Stomach (tissue), 9 donors: ENCODE data around the gene TMEM147. TPM values are rescaled to one million over a fixed set of nuclear protein-coding genes. Genes with fewer than 3 reads are reported as not detected.

Experiments used
- DNase-seq, 2 donors: peaks; one replicate each; pipeline versions ENCODE4 v3.0.0 to v3.0.0-alpha.2; 2013 to 2019
- H3K27ac ChIP-seq, 5 donors: fragments of 200-600 bp in 4 of 5; sonication (generic) in 4 of 5; one replicate each; pipeline ENCODE4 v1.5.1; 2013 to 2019; ENCODE audit warnings: mild to moderate bottlenecking in 1 of 5, moderate library complexity in 1 of 5
- H3K27me3 ChIP-seq, 3 donors: fragments of 200-600 bp; sonication (generic); one replicate each; pipeline ENCODE4 v1.5.1; 2017 to 2019; ENCODE audit warnings: mixed run types in 1 of 3
- H3K36me3 ChIP-seq, 4 donors: fragments of 200-600 bp; sonication (generic); 1 replicate in 3 of 4; 2 replicates in 1 of 4; pipeline ENCODE4 v1.5.1; 2016 to 2019
- H3K4me1 ChIP-seq, 4 donors: fragments of 200-600 bp; sonication (generic); one replicate each; pipeline ENCODE4 v1.5.1; 2016 to 2019
- H3K4me3 ChIP-seq, 4 donors: fragments of 200-600 bp; sonication (generic) in 3 of 4; one replicate each; pipeline ENCODE4 v1.5.1; 2016 to 2019; ENCODE audit warnings: mild to moderate bottlenecking in 1 of 4
- H3K9me3 ChIP-seq, 4 donors: fragments of 200-600 bp; sonication (generic); one replicate each; pipeline ENCODE4 v1.5.1; 2016 to 2019
- EP300 ChIP-seq: sonication (generic); formaldehyde crosslinking; IDR thresholded peaks from one replicate; pipeline ENCODE4 v1.6.1; 2017; ENCODE audit warnings: antibody characterized with exemption
- POLR2A ChIP-seq, 4 donors: fragments of 450-650 bp; IDR thresholded peaks; one replicate each; pipeline ENCODE4 v1.6.1; 2016; ENCODE audit warnings: antibody characterized with exemption in 4 of 4, control low read depth in 2 of 4, mild to moderate bottlenecking in 1 of 4, moderate library complexity in 1 of 4
- POLR2AphosphoS5 ChIP-seq, 3 donors: sonication (generic); formaldehyde crosslinking; IDR thresholded peaks; one replicate each; pipeline ENCODE4 v1.6.1; 2016; ENCODE audit warnings: antibody characterized with exemption in 3 of 3
- WGBS, 5 donors: extraction: QIAGEN DNeasy Blood & Tissue Kit in 3 of 5; methylation state at CpG; one replicate each; pipeline versions ENCODE4 v1.1.5 to v1.1.7; 2013 to 2018; 5-methylcytosine and 5-hydroxymethylcytosine counted together
- intact Hi-C: fragments of 100-400 bp; cut with DNase I; formaldehyde crosslinking; loops from one replicate; pipeline ENCODE4 v1.15.1; 2023; ENCODE audit warnings: low total_unique reads
- polyA plus RNA-seq, 3 donors: library from polyadenylated mRNA; stranded (reverse); fragments of 200-250 nt; gene quantifications; one replicate each; pipeline ENCODE4 v1.2.3, GENCODE V29; 2013
- total RNA-seq, 5 donors: library from RNA; depleted of rRNA; stranded (reverse); fragments of >200 nt; gene quantifications; one replicate each; pipeline versions ENCODE4 v1.1.0 to v1.2.3, GENCODE V29; 2014 to 2016
- TF ChIP-seq, protein P1 (sequence below), 7 experiments: fragments of 450-650 bp in 4 of 7; fragments of 200-600 bp in 3 of 7; sonication (generic) in 3 of 7; IDR thresholded peaks; one replicate each; pipeline ENCODE4 v1.5.1; 2016 to 2019; ENCODE audit warnings: antibody characterized with exemption in 7 of 7, control low read depth in 2 of 7, mild to moderate bottlenecking in 1 of 7
- donor health status: healthy with polysubstance abuse.
- donor health status: Bipolar disorder and iron deficiency.
- donor health status: healthy.

Gene TMEM147
- total and polyA plus RNA-seq, 8 donors, result 7.0 to 131 (median 62.5) TPM

- Histone ChIP-seq H3K27ac (peak overlapping the region in 1 of 5 donors; percentile 7), H3K36me3 (no peaks in the 10 kb centered on the region), H3K4me3 (no peak overlapping the region), H3K4me1 (no peaks in the 10 kb centered on the region), H3K9me3 (no peaks in the 10 kb centered on the region), H3K27me3 (peaks cover 0 to 63% (median 18%) of the 10 kb centered on the region in 3 donors)
- WGBS, 5 donors, result 49 to 66% (median 56%) methylated on average over 10 to 12 of the region's 12 CpGs
- DNase-seq, result no peak
- no peak for TF ChIP-seq EP300
- TF ChIP-seq POLR2A (IDR thresholded peaks at IDR 0.05), result no peak
- TF ChIP-seq, protein P1, sequence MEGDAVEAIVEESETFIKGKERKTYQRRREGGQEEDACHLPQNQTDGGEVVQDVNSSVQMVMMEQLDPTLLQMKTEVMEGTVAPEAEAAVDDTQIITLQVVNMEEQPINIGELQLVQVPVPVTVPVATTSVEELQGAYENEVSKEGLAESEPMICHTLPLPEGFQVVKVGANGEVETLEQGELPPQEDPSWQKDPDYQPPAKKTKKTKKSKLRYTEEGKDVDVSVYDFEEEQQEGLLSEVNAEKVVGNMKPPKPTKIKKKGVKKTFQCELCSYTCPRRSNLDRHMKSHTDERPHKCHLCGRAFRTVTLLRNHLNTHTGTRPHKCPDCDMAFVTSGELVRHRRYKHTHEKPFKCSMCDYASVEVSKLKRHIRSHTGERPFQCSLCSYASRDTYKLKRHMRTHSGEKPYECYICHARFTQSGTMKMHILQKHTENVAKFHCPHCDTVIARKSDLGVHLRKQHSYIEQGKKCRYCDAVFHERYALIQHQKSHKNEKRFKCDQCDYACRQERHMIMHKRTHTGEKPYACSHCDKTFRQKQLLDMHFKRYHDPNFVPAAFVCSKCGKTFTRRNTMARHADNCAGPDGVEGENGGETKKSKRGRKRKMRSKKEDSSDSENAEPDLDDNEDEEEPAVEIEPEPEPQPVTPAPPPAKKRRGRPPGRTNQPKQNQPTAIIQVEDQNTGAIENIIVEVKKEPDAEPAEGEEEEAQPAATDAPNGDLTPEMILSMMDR (IDR thresholded peaks at IDR 0.05), result no peak
- TF ChIP-seq POLR2AphosphoS5 (IDR thresholded peaks at IDR 0.05), result no peak
- intact Hi-C loops, result no loop called here
Observed at GRCh38 chr19:35565016-35565856, 19.8 kb downstream of the TMEM147 start.

- TF ChIP-seq EP300 (no peak), POLR2AphosphoS5 (IDR thresholded peaks at IDR 0.05) (no peak), POLR2A (IDR thresholded peaks at IDR 0.05) (no peak)
- TF ChIP-seq, protein P1 (IDR thresholded peaks at IDR 0.05), result no peak
- H3K27ac ChIP-seq, result no peak overlapping the region
- H3K27me3 ChIP-seq, result peaks cover 0 to 55% (median 17%) of the 10 kb centered on the region in 3 donors
- no peaks in the 10 kb centered on the region for H3K4me1 ChIP-seq
- H3K36me3 ChIP-seq, result no peaks in the 10 kb centered on the region
- WGBS, 5 donors, result 81 to 86% (median 84%) methylated on average over 7 of the region's 7 CpGs
- no peaks in the 10 kb centered on the region for H3K9me3 ChIP-seq
- no peak overlapping the region for H3K4me3 ChIP-seq
- DNase-seq, result no peak
- intact Hi-C loops, result no loop called here
Observed at GRCh38 chr19:35566738-35567137, 21.3 kb downstream of the TMEM147 start.

GRCh38 chr19:35569281-35569781 is 23.9 kb downstream of the TMEM147 start:
- H3K4me1 ChIP-seq, result no peaks in the 10 kb centered on the region
- DNase-seq, result peak in 1 of 2 donors; percentile 57
- H3K36me3 ChIP-seq, result no peaks in the 10 kb centered on the region
- 26 to 44% (median 33%) methylated on average over 5 of the region's 5 CpGs for WGBS, 5 donors
- no peak overlapping the region for H3K4me3 ChIP-seq
- intact Hi-C loops, result no loop called here
- TF ChIP-seq EP300 (no peak), POLR2AphosphoS5 (IDR thresholded peaks at IDR 0.05) (peak in 2 of 3 donors; percentile 10 to 11), POLR2A (IDR thresholded peaks at IDR 0.05) (no peak)
- TF ChIP-seq, protein P1 (IDR thresholded peaks at IDR 0.05), result no peak
- peaks cover 0 to 33% (median 5%) of the 10 kb centered on the region in 3 donors for H3K27me3 ChIP-seq
- peaks cover 0 to 5% (median 0%) of the 10 kb centered on the region in 4 donors for H3K9me3 ChIP-seq
- peak overlapping the region in 1 of 5 donors; percentile 17 for H3K27ac ChIP-seq

DNA sequence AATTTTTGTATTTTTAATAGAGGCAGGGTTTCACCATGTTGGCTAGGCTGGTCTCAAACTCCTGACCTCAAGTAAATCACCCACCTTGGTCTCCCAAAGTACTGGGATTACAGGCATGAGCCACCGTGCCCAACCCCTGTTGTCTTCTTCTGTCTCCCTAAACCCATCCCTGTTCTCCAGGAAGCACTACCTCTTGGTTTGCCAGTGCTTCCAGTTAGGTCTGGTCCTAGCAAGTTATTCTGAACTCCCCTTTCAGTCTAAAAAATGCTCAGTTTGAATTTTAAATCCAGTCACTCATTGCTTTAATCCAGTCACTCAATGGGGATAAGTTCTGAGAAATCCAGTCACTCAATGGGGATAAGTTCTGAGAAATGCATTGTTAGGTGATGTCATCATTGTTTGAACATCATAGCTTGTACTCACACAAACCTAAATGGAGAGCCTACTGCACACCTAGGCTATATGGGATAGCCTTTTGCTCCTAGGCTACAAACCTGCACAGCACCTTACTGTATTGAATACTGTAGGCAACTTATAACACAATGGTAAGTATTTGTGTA is 26.1 kb downstream of the TMEM147 start:
- no peak overlapping the region for H3K27ac ChIP-seq
- TF ChIP-seq EP300 (no peak), POLR2A (IDR thresholded peaks at IDR 0.05) (no peak), POLR2AphosphoS5 (IDR thresholded peaks at IDR 0.05) (no peak)
- TF ChIP-seq, protein P1 (IDR thresholded peaks at IDR 0.05), result no peak
- DNase-seq, result no peak
- 78 to 92% (median 88%) methylated on average over 1 of the region's 1 CpG for WGBS, 5 donors
- peaks cover 0 to 22% (median 0%) of the 10 kb centered on the region in 3 donors for H3K27me3 ChIP-seq
- H3K4me3 ChIP-seq, result no peak overlapping the region
- H3K36me3 ChIP-seq, result no peaks in the 10 kb centered on the region
- H3K9me3 ChIP-seq, result peaks cover 6 to 21% (median 13%) of the 10 kb centered on the region in 4 donors
- H3K4me1 ChIP-seq, result no peaks in the 10 kb centered on the region
- intact Hi-C loops, result no loop called here
